ENCODE results near the gene ARHGEF10L.
"Not testable (repeated sequence)": the region's sequence is repeated elsewhere in the genome, so short reads cannot be mapped to it uniquely, and the experiment has no call there.

ARHGEF10L gene

DNA sequence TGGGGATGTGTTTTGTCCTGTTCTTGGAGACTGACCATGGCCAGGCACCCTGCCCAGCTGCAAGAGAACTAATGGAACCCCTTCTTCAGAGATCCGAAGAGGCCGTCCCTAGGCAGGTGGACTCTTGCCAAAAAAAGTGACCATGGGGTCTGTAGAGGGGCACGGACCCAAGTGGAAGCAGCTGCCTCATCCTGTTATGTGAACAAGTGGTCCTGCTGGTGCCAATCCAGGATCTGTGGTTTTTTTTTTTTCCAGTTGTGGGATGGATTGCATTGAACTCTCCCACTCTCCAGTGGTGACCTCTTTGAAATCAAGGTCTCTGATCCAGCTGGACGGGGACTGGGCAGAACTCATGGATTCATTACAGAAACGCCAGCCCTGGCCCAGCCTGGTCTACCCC, 71.2 kb downstream of the ARHGEF10L start:
- no peak for DNase-seq (ENCODE audit: low spot score)

GRCh38 chr1:17611991-17612390, 72.5 kb downstream of the ARHGEF10L start:
- no peak for DNase-seq (ENCODE audit: low spot score)

- no peak for DNase-seq (ENCODE audit: low spot score)
Measured at GRCh38 chr1:17612831-17613230, 73.3 kb downstream of the ARHGEF10L start.

DNA sequence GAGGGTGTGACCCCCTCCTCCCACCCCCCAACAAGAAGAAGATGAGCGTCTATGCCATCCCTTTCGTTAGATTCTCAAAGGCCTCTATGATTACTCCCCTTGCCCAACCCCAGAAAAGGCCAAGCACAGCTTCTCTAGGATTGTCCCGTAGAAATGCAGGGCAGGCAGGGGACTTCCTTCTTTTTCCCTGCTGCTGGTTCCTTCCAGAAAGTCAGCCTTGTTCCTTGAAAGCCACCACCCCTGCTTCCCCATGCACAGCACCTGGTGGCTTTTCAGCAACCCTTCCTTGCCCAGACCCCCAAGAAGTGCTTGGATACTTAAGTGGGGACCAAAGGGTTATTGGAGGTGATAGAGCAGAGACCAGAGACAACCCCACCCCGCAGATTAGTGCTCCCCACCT, 75.1 kb downstream of the ARHGEF10L start:
- no peak for DNase-seq (ENCODE audit: low spot score)

DNA sequence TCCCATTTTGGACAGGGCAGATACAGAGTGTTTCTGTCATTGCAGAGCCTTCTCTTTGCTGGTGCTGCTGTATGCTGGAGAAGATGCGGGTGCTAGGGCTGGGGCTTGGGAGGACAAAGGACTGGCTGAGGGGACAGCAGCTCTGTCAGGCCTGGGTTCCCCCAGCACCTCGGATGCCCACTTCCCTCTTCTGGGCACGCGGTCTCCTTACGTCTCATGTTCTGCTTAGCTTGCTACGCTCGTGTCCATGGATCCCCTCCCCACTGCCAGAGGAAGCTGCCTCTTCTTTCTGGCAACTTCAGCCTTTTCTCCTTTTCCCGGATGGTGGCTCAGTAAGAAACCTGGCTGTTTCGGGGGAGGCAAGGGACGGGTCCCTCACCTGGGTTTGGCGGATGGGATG, 75.7 kb downstream of the ARHGEF10L start:
- no peak for DNase-seq (ENCODE audit: low spot score)

DNA sequence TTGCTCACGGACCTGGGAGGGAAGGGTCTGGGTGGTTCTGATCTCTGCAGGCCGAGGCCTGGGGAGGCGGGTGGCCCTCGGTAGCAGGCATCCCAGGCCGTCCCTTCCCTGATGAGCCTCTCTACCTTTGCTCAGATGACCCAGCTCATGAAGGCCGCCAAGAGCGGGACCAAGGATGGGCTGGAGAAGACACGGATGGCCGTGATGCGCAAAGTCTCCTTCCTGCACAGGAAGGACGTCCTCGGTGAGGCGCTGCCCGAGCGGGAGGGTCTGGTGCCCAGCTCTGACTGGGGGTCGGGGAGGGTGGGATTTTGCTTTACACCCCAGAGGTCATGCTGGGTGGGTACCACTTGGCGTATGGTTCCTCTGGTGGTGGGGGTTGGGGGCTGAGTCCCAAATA, 76.5 kb downstream of the ARHGEF10L start:
- no peak for DNase-seq (ENCODE audit: low spot score)

DNA sequence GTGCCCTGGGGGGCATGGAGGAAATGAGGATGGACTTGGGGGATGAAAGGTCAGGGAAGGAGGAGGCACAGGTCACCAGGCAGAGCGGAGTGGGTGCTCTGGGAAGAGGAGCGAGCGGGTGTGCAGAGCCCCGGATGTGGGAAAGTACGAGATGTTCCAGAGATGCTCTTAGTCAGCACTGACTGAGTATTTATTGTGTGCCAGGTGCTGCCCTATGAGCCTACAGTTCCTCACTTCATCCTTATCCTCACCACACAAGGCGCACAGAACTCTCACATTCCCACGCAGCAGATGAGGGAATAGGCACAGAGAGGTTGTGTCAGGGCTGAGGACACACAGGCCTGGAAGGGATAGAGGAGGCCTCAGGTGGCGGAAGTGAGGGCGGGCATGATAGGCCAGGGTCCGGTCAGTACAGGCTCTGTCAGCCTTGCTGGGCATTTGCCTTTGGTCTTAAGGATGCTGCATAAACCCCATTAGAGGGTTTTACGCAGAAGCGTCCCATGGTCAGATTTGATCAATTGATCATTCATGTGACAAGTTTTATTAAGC, 77.3 kb downstream of the ARHGEF10L start:
- no peak for DNase-seq (ENCODE audit: low spot score)

DNA sequence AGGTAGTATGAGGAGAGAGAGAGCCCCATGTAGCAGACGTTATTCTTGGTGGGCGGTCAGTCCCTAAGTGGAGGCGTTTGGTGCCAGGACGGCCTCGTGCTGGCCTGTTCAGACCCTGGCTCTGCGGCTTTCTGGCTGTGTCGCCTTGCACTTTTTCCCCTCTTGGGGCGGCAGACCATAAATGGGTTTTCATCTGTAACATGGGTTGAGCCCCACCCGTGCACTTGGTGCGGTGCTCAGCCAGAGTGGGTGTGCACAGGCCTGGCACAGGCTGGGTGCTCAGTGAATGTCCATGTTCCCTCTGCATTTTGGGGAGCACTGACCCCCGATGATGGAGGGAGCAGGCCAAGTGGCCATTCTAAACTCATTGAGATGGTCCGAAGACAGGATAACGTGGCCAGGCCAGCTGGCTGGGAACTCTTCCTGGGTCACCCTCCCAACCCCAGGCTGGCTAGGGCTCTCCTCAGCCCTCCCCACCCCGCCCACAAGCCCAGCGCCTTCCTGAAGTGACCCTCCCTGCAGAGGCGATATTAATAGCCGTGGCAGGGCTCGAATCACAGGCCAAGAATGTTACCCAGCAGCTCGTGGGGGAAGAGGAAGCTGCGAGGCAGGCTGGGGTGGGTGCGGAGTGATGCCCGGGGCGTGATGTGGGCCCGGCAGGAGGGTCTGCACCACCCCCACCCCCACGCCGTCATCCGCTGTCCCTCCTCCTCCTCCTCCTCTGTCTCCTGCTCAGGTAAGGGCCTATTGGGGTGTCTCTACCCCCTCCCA, 78.5 kb downstream of the ARHGEF10L start:
- DNase-seq (ENCODE audit: low spot score), result no peak

- no peak for DNase-seq (ENCODE audit: low spot score)
Measured at GRCh38 chr1:17618558-17619247, 79.2 kb downstream of the ARHGEF10L start.

DNA sequence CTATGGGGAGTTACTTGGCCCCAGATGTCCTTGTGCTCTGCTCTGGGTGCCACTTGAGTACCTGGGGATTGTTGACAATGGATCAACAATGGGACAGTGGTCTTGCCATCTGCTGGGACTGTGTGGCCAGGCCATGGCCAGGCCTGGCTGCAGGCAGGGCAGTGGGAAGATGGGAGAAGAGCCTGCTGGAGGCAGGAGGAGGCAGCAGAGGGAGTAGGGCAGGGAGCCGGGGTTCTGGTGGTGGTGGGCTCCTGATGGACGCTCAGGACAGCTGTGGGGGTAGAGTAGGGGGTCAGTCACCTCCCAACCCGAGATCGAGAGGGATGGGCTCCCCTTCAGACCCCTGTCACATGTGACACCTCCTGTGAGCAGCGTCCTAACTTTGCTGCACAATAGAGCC, 81.0 kb downstream of the ARHGEF10L start:
- no peak for DNase-seq (ENCODE audit: low spot score)

DNA sequence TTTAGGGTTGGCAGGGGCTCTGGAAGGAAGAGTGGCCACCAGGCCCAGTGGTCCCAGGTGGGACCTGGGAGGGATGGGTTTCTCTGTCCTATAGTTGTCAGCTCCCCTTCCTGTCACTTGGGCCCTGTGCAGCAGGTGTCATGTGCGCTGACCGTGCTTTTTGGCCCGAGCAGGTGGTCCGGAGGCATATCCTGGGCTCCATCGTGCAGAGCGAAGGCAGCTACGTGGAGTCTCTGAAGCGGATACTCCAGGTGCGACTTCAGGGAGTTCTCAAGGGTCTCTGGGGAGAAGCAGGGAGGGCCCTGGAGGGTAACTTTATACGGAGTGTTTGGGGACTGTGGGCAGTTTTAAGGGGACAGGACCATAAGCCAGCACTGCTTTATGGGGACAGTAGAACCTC, 82.2 kb downstream of the ARHGEF10L start:
- no peak for DNase-seq (ENCODE audit: low spot score)

- DNase-seq (ENCODE audit: low spot score), result no peak
Measured at GRCh38 chr1:17622823-17623222, 83.3 kb downstream of the ARHGEF10L start.

DNA sequence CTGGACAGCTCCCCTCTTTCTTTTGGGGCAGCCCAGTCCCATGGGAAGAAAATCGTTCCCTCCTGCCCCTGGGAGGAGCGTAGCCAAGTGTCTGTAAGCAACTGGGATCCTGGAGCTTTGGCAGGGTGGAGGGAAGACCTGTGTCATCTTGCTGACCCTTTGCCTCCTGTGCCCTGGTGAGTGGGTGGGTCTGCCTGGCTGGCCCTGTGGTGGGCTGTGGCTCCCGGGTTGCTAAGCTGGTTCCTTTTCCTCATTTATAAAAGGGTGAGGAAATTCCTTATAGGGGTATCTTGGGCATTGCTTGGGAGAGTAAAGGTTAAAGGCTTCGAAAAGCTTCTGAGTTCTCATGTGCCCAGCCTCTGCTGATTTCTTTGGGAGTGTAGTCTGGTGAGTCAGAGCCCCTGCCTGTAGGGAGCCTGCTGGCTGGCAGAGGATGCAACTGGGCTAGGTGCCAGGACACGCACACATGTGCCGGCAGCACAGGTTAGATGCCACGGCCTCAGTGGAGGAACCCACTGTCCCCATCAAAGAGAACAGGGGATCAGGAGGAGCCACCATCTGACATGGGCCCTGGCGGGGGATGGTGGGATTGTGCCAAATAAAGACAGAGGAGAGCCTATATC, 85.2 kb downstream of the ARHGEF10L start:
- no peak for DNase-seq (ENCODE audit: low spot score)

DNA sequence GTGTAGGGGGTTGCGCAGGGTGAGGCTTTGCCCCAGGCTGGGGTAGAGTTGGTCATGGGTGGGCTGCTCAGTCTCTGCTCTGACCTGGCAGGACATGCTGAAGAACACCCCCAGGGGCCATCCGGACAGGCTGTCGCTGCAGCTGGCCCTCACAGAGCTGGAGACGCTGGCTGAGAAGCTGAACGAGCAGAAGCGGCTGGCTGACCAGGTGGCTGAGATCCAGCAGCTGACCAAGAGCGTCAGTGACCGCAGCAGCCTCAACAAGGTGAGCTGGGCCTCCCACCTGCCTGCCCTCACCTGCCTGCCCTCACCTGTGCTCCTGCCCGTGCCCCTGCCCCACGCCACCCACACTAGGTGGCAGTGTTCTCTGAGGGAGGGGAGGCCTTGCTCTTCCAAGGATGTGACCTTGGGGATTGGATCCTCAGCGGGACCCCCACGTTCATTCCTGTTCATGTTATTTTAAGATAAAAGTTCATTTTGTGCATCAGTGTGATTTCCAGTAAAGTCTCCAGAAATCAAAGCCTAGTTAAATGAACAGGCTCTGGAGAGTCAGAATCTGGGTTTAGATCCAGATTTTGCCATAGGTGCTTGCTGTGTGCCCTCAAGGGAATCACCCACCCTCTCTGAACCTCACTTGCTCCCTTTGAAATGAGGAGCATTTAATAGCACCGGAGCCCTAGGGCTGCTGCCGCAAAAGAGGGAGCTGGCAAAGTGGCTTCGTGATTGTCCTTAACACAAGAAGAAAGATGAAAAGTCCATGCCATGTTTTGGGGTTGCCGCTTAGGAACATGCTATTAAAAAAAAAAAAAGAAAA, 87.9 kb downstream of the ARHGEF10L start:
- no peak for DNase-seq (ENCODE audit: low spot score)

DNA sequence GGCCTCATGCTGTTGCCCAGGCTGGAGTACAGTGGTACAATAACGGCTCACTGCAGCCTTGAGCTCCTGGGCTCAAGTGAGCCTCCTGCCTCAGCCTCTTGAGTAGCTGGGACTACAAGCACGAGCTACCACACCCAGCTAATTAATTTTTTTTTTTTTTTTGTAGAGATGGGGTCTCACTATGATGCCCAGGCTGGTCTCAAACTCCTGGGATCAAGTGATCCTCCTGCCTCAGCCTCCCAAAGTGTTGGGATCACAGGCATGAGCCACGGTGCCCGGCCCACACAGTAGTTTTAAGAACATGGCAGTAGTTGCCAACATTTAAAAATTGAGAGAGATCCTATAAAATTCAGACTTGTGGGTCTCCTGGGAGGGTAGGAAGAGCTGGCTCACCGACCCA, 89.5 kb downstream of the ARHGEF10L start:
- not testable (repeated sequence) for DNase-seq (ENCODE audit: low spot score)

- DNase-seq (ENCODE audit: low spot score), result no peak
Measured at GRCh38 chr1:17629460-17629859, 90.0 kb downstream of the ARHGEF10L start.

- no peak for DNase-seq (ENCODE audit: low spot score)
Measured at GRCh38 chr1:17630048-17630830, 90.7 kb downstream of the ARHGEF10L start.

DNA sequence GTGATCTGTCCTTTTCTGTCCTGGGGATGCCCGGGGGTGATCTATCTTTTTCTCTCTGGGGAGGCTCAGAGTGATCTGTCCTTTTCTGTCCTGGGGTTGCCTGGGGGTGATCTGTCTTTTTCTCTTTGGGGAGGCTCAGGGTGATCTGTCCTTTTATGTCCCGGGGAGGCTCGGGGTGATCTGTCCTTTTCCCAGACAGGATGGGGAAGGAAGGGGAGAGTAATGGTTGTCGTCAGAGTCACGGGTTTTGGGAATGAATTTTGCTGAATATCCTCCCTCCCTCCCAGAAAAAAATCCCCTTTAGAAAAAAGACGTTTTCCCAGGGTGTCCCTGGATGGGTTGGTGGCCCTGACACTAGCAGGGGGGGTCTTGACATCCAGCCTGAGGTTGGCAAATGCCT, 91.5 kb downstream of the ARHGEF10L start:
- DNase-seq (ENCODE audit: low spot score), result no peak

GRCh38 chr1:17631410-17631809, 91.9 kb downstream of the ARHGEF10L start:
- no peak for DNase-seq (ENCODE audit: low spot score)

DNA sequence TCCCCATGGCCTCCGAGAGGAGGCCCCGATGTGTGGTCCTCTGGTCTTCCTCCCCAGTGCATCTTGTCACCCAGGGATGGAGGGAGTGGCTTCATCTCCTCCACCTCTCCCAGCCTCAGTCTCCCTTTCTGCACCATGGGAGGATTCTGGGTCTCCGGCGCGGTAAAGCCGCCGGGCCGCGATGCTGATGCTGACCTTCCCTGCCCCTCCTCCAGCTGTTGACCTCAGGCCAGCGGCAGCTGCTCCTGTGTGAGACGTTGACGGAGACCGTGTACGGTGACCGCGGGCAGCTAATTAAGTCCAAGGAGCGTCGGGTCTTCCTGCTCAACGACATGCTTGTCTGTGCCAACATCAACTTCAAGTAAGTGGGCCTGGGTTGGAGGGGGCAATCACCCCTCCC, 92.6 kb downstream of the ARHGEF10L start:
- DNase-seq (ENCODE audit: low spot score), result no peak

DNA sequence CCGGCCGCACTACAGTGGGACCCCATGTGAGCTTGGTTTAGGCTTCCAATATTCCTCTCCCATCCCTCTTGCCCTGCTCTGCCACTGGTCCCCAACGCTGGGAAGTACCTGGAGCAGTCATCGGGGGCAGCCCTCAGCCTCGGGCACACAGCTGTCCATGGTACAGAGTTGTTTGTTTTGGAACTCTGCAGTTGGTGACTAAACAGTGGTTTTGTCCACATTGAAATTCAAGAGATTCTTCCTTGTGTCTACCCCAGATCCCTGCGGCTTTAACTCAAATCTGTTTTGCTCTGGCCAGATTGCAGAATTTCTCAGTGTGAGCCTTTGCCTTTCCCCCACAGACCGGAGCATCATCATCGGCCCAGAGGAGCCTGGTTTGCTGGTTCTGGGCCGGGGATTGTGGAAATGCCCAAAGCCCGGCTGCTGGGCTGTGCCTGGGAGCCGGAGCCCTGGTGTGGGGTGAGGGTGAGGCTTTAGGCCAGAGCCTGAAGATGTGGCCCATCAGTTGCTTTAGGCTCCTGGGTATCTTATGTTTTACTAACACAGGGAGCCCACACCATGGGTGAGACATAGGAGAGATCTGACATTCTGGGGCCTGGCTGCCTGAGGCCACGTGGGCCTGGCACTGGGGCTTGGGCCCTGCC, 93.2 kb downstream of the ARHGEF10L start:
- DNase-seq (ENCODE audit: low spot score), result no peak
